ENCODE measurements around the gene KRTAP12-4. TPM values are rescaled to one million over a fixed set of nuclear protein-coding genes. Genes with fewer than 3 reads are reported as not detected.

KRTAP12-4 gene
- total RNA-seq, 2 experiments from 2014 or later = not detected

- Histone ChIP-seq H3K4me3 (ENCODE audit: low read depth, low read length, poor library complexity, severe bottlenecking) (no peak overlapping the region), H3K27ac (ENCODE audit: low read depth, low read length, poor library complexity, severe bottlenecking) (no peak overlapping the region), H3K9me3 (ENCODE audit: low read length) (peaks cover 13% of the 10 kb centered on the region; the same call in 1 of the 2 replicates), H3K9me2 (ENCODE audit: insufficient read depth, low read length) (no peaks in the 10 kb centered on the region), H2AFZ (ENCODE audit: low read length) (no peak overlapping the region), H3K79me2 (ENCODE audit: insufficient read depth, low read depth, low read length) (no peaks in the 10 kb centered on the region), H4K20me1 (ENCODE audit: insufficient read depth, low read length) (no peaks in the 10 kb centered on the region), H3K4me2 (ENCODE audit: low read length) (no peak overlapping the region), H3K36me3 (ENCODE audit: insufficient read depth, low read length) (no peaks in the 10 kb centered on the region), H3K4me1 (ENCODE audit: insufficient read depth, low read length, poor library complexity, severe bottlenecking) (peaks cover 12% of the 10 kb centered on the region)
- intact Hi-C loops (cut with micrococcal nuclease; ENCODE audit: unreplicated experiment) = no loop called here
- ChIA-PET POLR2A (no interaction called here), CTCF (ENCODE audit: unreplicated experiment) (no interaction called here)
- BruUV-seq (replicated peaks) = no TSS peak
- TF ChIP-seq CTCF (conservative IDR thresholded peaks at IDR 0.05; ENCODE audit: low read length) (no peak), EZH2phosphoT487 (IDR thresholded peaks at IDR 0.05; ENCODE audit: borderline replicate concordance, low read depth, low read length) (no peak)
- DNase-seq (ENCODE audit: low spot score) = no peak
These were observed 38.4 kb downstream of the KRTAP12-4 start for GRCh38 chr21:44615911-44616590.

- Histone ChIP-seq H3K4me1 (ENCODE audit: insufficient read depth, low read length, poor library complexity, severe bottlenecking) (peaks cover 12% of the 10 kb centered on the region), H3K4me2 (ENCODE audit: low read length) (no peak overlapping the region), H3K36me3 (ENCODE audit: insufficient read depth, low read length) (no peaks in the 10 kb centered on the region), H3K4me3 (ENCODE audit: low read depth, low read length, poor library complexity, severe bottlenecking) (no peak overlapping the region), H2AFZ (ENCODE audit: low read length) (no peak overlapping the region), H3K9me3 (ENCODE audit: low read length) (peaks cover 13% of the 10 kb centered on the region; the same call in 1 of the 2 replicates), H3K9me2 (ENCODE audit: insufficient read depth, low read length) (no peaks in the 10 kb centered on the region), H4K20me1 (ENCODE audit: insufficient read depth, low read length) (no peaks in the 10 kb centered on the region), H3K27ac (ENCODE audit: low read depth, low read length, poor library complexity, severe bottlenecking) (no peak overlapping the region), H3K79me2 (ENCODE audit: insufficient read depth, low read depth, low read length) (no peaks in the 10 kb centered on the region)
- intact Hi-C loops (cut with micrococcal nuclease; ENCODE audit: unreplicated experiment) = no loop called here
- CTCF ChIA-PET (ENCODE audit: unreplicated experiment) = no interaction called here
- BruUV-seq (replicated peaks) = no TSS peak
- TF ChIP-seq EZH2phosphoT487 (IDR thresholded peaks at IDR 0.05; ENCODE audit: borderline replicate concordance, low read depth, low read length) = no peak
- TF ChIP-seq CTCF (conservative IDR thresholded peaks at IDR 0.05; ENCODE audit: low read length) = no peak
- DNase-seq (ENCODE audit: low spot score) = no peak
- POLR2A ChIA-PET = interaction anchor here (0.6 kb wide), 1 partner anchor 1039 kb away, joined by 3 read pairs; no protein-coding TSS in a partner anchor
These were observed 39.0 kb downstream of the KRTAP12-4 start for GRCh38 chr21:44615466-44615865.

- ChIA-PET POLR2A (interaction anchor here (0.6 kb wide), 1 partner anchor 1040 kb away, joined by 3 read pairs; no protein-coding TSS in a partner anchor), CTCF (ENCODE audit: unreplicated experiment) (no interaction called here)
- BruUV-seq (replicated peaks) = no TSS peak
- no peak overlapping the region for H3K4me2 ChIP-seq (ENCODE audit: low read length)
- TF ChIP-seq CTCF (conservative IDR thresholded peaks at IDR 0.05; ENCODE audit: low read length) (no peak), EZH2phosphoT487 (IDR thresholded peaks at IDR 0.05; ENCODE audit: borderline replicate concordance, low read depth, low read length) (no peak)
- intact Hi-C loops (cut with micrococcal nuclease; ENCODE audit: unreplicated experiment) = no loop called here
- H3K36me3 ChIP-seq (ENCODE audit: insufficient read depth, low read length) = no peaks in the 10 kb centered on the region
- no peaks in the 10 kb centered on the region for H4K20me1 ChIP-seq (ENCODE audit: insufficient read depth, low read length)
- peaks cover 12% of the 10 kb centered on the region for H3K4me1 ChIP-seq (ENCODE audit: insufficient read depth, low read length, poor library complexity, severe bottlenecking)
- no peak overlapping the region for H2AFZ ChIP-seq (ENCODE audit: low read length)
- no peak overlapping the region for H3K27ac ChIP-seq (ENCODE audit: low read depth, low read length, poor library complexity, severe bottlenecking)
- no peak for DNase-seq (ENCODE audit: low spot score)
- H3K9me2 ChIP-seq (ENCODE audit: insufficient read depth, low read length) = no peaks in the 10 kb centered on the region
- H3K4me3 ChIP-seq (ENCODE audit: low read depth, low read length, poor library complexity, severe bottlenecking) = no peak overlapping the region
- H3K79me2 ChIP-seq (ENCODE audit: insufficient read depth, low read depth, low read length) = no peaks in the 10 kb centered on the region
- H3K9me3 ChIP-seq (ENCODE audit: low read length) = peaks cover 13% of the 10 kb centered on the region; the same call in 1 of the 2 replicates
These were observed 39.5 kb downstream of the KRTAP12-4 start for GRCh38 chr21:44614961-44615391.
